Cardiac muscle cell (in vitro differentiated cells and primary cell): ENCODE measurements around the gene CHST11. TPM values are rescaled to one million over a fixed set of nuclear protein-coding genes. Genes with fewer than 3 reads are reported as not detected.

Source experiments
- DNase-seq, 2 donors: peaks; one replicate each; pipeline versions ENCODE4 v3.0.0 to v3.0.0-alpha.2; 2010 to 2017; ENCODE audit warnings: low read depth in 1 of 2, low spot score in 1 of 2
- H3K27ac ChIP-seq: fragments of 200-600 bp; sonication (generic); 2 replicates; pipeline ENCODE4 v1.5.1; 2016
- H3K27me3 ChIP-seq: fragments of 200-600 bp; sonication (generic); 2 replicates; pipeline ENCODE4 v1.6.0; 2016; ENCODE audit warnings: control low read depth
- H3K36me3 ChIP-seq: fragments of 200-600 bp; sonication (generic); 2 replicates; pipeline ENCODE4 v1.5.1; 2016; ENCODE audit warnings: control low read depth
- H3K4me1 ChIP-seq: fragments of 200-600 bp; sonication (generic); 2 replicates; pipeline ENCODE4 v1.8.1; 2017; ENCODE audit warnings: low read depth, mild to moderate bottlenecking, mixed run types
- H3K4me3 ChIP-seq: fragments of 200-600 bp; sonication (generic); 2 replicates; pipeline ENCODE4 v1.5.1; 2016; ENCODE audit warnings: mild to moderate bottlenecking
- H3K9me3 ChIP-seq: fragments of 200-600 bp; sonication (generic); 2 replicates; pipeline ENCODE4 v1.5.1; 2017; ENCODE audit warnings: low read depth, mild to moderate bottlenecking, control low read depth
- CTCF ChIP-seq: IDR thresholded peaks from 2 replicates; pipeline ENCODE4 v1.5.1; 2012; ENCODE audit warnings: low read depth, mild to moderate bottlenecking, low read length
- polyA plus RNA-seq: library from polyadenylated mRNA; unstranded; fragments of >200 nt; fragmentation: Nextera tagmentation; extraction: Ambion mirVana; gene quantifications from 2 replicates; pipeline ENCODE4 v1.2.1, GENCODE V29; 2016
- total RNA-seq: library from RNA; depleted of rRNA; stranded (reverse); fragments of >200 nt; gene quantifications from 2 replicates; pipeline ENCODE4 v1.2.3, GENCODE V29; 2016

Gene CHST11
- total and polyA plus RNA-seq, 2 experiments from 2014 or later, result 24.2 to 39.8 TPM

GRCh38 chr12:104622928-104623327, 166.2 kb downstream of the CHST11 start:
- TF ChIP-seq CTCF, result no peak
- H3K4me3 ChIP-seq, result no peak overlapping the region
- H3K27me3 ChIP-seq, result no peaks in the 10 kb centered on the region
- H3K27ac ChIP-seq, result no peak overlapping the region
- H3K36me3 ChIP-seq, result no peaks in the 10 kb centered on the region
- peaks cover 18% of the 10 kb centered on the region for H3K4me1 ChIP-seq
- no peaks in the 10 kb centered on the region for H3K9me3 ChIP-seq
- DNase-seq, result no peak

- no peaks in the 10 kb centered on the region for H3K9me3 ChIP-seq
- TF ChIP-seq CTCF, result no peak
- no peaks in the 10 kb centered on the region for H3K36me3 ChIP-seq
- H3K4me1 ChIP-seq, result peaks cover 20% of the 10 kb centered on the region
- no peaks in the 10 kb centered on the region for H3K27me3 ChIP-seq
- no peak overlapping the region for H3K27ac ChIP-seq
- H3K4me3 ChIP-seq, result no peak overlapping the region
- DNase-seq, result no peak
Observed at GRCh38 chr12:104623883-104624282, 167.1 kb downstream of the CHST11 start.

- no peak for DNase-seq
- no peak overlapping the region for H3K27ac ChIP-seq
- no peaks in the 10 kb centered on the region for H3K36me3 ChIP-seq
- H3K27me3 ChIP-seq, result no peaks in the 10 kb centered on the region
- peaks cover 14% of the 10 kb centered on the region for H3K4me1 ChIP-seq
- H3K4me3 ChIP-seq, result no peak overlapping the region
- TF ChIP-seq CTCF, result no peak
- no peaks in the 10 kb centered on the region for H3K9me3 ChIP-seq
Observed at GRCh38 chr12:104624529-104624928, 167.8 kb downstream of the CHST11 start.

- no peak overlapping the region for H3K4me3 ChIP-seq
- TF ChIP-seq CTCF, result no peak
- DNase-seq, result no peak
- no peaks in the 10 kb centered on the region for H3K27me3 ChIP-seq
- H3K27ac ChIP-seq, result no peak overlapping the region
- H3K4me1 ChIP-seq, result peaks cover 12% of the 10 kb centered on the region
- no peaks in the 10 kb centered on the region for H3K9me3 ChIP-seq
- H3K36me3 ChIP-seq, result no peaks in the 10 kb centered on the region
Observed at GRCh38 chr12:104626069-104626837, 169.5 kb downstream of the CHST11 start.

GRCh38 chr12:104627231-104627989, 170.7 kb downstream of the CHST11 start:
- H3K27ac ChIP-seq, result no peak overlapping the region
- H3K36me3 ChIP-seq, result no peaks in the 10 kb centered on the region
- no peaks in the 10 kb centered on the region for H3K9me3 ChIP-seq
- no peak for TF ChIP-seq CTCF
- no peak for DNase-seq
- peaks cover 12% of the 10 kb centered on the region for H3K4me1 ChIP-seq
- H3K4me3 ChIP-seq, result no peak overlapping the region
- H3K27me3 ChIP-seq, result no peaks in the 10 kb centered on the region
